ENCODE data around the gene VPS9D1. TPM values are rescaled to one million over a fixed set of nuclear protein-coding genes. Genes with fewer than 3 reads are reported as not detected.

VPS9D1 gene
- total and polyA plus RNA-seq, 2 experiments from 2014 or later, result 4.8 to 19.5 TPM

DNA sequence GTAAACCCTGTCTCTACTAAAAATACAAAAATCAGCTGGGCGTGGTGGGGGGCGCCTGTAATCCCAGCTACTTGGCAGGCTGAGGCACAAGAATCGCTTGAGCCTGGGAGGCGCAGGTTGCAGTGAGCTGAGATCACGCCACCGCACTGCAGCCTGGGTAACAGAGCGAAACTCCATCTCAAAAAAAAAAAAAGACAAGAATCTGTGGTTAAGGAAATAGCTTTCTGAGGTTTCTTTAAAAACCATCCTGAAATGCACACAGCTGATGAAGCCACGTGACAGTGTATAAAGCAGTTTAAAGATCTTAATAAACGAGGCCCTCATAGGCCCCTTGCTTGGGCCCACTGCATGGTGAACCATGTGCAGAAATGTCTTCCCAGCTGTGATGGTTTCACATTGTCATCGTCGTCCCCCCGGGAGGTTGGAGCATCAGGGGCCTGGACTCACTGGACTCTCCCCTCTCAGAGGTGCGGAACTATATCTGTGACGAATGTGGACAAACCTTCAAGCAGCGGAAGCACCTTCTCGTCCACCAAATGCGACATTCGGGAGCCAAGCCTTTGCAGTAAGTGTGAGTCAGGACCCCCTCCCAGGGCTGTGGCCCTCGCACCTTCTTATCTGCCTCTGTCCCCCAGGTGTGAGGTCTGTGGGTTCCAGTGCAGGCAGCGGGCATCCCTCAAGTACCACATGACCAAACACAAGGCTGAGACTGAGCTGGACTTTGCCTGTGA lies 16.8 kb upstream of the VPS9D1 start:
- Histone ChIP-seq H3K36me3 (ENCODE audit: low read depth) (peaks cover 42% of the 10 kb centered on the region; the same call in 1 of the 2 replicates), H3K4me1 (ENCODE audit: insufficient read depth) (no peaks in the 10 kb centered on the region), H3F3A (ENCODE audit: insufficient read depth) (peaks cover 5% of the 10 kb centered on the region; the same call in 1 of the 2 replicates), H2AFZ (no peak overlapping the region), H3K79me2 (ENCODE audit: insufficient read depth) (no peaks in the 10 kb centered on the region; the same call in 1 of the 2 replicates), H3K4me3 (no peak overlapping the region), H3K9me2 (ENCODE audit: insufficient read depth) (no peaks in the 10 kb centered on the region), H3K9me3 (ENCODE audit: low read depth) (no peaks in the 10 kb centered on the region), H3K27me3 (replicated peaks; ENCODE audit: insufficient read depth) (no peaks in the 10 kb centered on the region), H3K27ac (no peak overlapping the region), H4K20me1 (ENCODE audit: insufficient read depth) (no peaks in the 10 kb centered on the region), H3K4me2 (ENCODE audit: unreplicated experiment) (no peak overlapping the region), H3K9ac (no peak overlapping the region)
- WGBS, 2 experiments (ENCODE audit: low coverage in 1 of 2, low lambda C conversion rate in 2 of 2, missing lambda C conversion rate in 2 of 2), result 91 to 95% methylated on average over 20 of the region's 20 CpGs
- no peak for DNase-seq
- in situ Hi-C loops (cut with MboI), result no loop called here
- TF ChIP-seq EZH2 (IDR thresholded peaks at IDR 0.05; ENCODE audit: insufficient read depth, poor library complexity, severe bottlenecking) (no peak), EZH2phosphoT487 (IDR thresholded peaks at IDR 0.05; ENCODE audit: insufficient read depth, low read depth) (no peak)

DNA sequence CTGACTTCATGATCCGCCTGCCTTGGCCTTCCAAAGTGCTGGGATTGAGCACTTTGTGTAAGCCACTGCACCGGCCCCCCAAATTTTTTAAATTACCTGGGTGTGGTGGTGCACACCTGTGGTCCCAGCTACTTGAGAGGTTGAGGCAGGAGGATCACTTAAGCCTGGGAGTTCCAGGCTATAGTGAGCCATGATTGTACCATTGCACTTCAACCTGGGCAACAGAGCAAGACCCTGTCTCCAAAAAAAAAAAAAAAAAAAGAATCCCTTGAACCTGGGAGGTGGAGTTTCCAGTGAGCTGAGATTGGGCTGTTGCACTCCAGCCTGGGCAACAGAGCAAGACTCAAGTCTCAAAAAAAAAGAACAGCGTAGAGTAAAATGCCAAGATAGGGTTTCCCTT lies 15.9 kb upstream of the VPS9D1 start:
- H3K4me3 ChIP-seq, result no peak overlapping the region
- H3K79me2 ChIP-seq (ENCODE audit: insufficient read depth), result no peaks in the 10 kb centered on the region; the same call in 1 of the 2 replicates
- H3K27ac ChIP-seq, result no peak overlapping the region
- no peak overlapping the region for H3K9ac ChIP-seq
- WGBS, 2 experiments (ENCODE audit: low coverage in 1 of 2, low lambda C conversion rate in 2 of 2, missing lambda C conversion rate in 2 of 2), result 84 to 90% methylated on average over 3 of the region's 3 CpGs
- H3K9me2 ChIP-seq (ENCODE audit: insufficient read depth), result no peaks in the 10 kb centered on the region
- H3K4me1 ChIP-seq (ENCODE audit: insufficient read depth), result no peaks in the 10 kb centered on the region
- in situ Hi-C loops (cut with MboI), result no loop called here
- no peak overlapping the region for H3K4me2 ChIP-seq (ENCODE audit: unreplicated experiment)
- H3F3A ChIP-seq (ENCODE audit: insufficient read depth), result peaks cover 5% of the 10 kb centered on the region; the same call in 1 of the 2 replicates
- H3K36me3 ChIP-seq (ENCODE audit: low read depth), result peaks cover 42% of the 10 kb centered on the region; the same call in 1 of the 2 replicates
- no peaks in the 10 kb centered on the region for H3K9me3 ChIP-seq (ENCODE audit: low read depth)
- H3K27me3 ChIP-seq (replicated peaks; ENCODE audit: insufficient read depth), result no peaks in the 10 kb centered on the region
- no peak for DNase-seq
- no peak overlapping the region for H2AFZ ChIP-seq
- TF ChIP-seq EZH2phosphoT487 (IDR thresholded peaks at IDR 0.05; ENCODE audit: insufficient read depth, low read depth) (no peak), EZH2 (IDR thresholded peaks at IDR 0.05; ENCODE audit: insufficient read depth, poor library complexity, severe bottlenecking) (no peak)
- H4K20me1 ChIP-seq (ENCODE audit: insufficient read depth), result no peaks in the 10 kb centered on the region

DNA sequence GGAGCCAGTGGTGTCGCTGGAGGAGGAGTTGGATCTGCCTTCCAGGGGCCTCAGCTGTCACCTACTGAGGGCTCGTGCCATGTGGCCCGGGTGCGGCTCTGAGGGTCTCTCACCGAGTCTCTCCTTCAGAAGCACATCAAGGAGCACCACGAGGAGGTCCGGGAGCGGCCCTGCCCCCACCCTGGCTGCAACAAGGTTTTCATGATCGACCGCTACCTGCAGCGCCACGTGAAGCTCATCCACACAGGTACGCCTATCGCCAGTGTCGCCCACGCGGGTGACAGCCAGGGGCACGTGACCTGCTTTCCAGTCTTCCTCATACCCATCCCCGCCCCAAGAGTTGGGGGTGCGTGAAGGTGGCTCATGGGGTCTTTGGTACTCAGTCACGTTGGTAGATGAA lies 13.1 kb upstream of the VPS9D1 start:
- WGBS, 2 experiments (ENCODE audit: low coverage in 1 of 2, low lambda C conversion rate in 2 of 2, missing lambda C conversion rate in 2 of 2), result 87 to 90% methylated on average over 14 to 21 of the region's 21 CpGs
- H3K9me2 ChIP-seq (ENCODE audit: insufficient read depth), result no peaks in the 10 kb centered on the region
- H3K36me3 ChIP-seq (ENCODE audit: low read depth), result peaks cover 41% of the 10 kb centered on the region; the same call in 1 of the 2 replicates
- no peak overlapping the region for H3K4me3 ChIP-seq
- H3K79me2 ChIP-seq (ENCODE audit: insufficient read depth), result no peaks in the 10 kb centered on the region; the same call in 1 of the 2 replicates
- H3K27ac ChIP-seq, result no peak overlapping the region
- no peaks in the 10 kb centered on the region for H4K20me1 ChIP-seq (ENCODE audit: insufficient read depth)
- in situ Hi-C loops (cut with MboI), result no loop called here
- no peaks in the 10 kb centered on the region for H3K4me1 ChIP-seq (ENCODE audit: insufficient read depth)
- no peaks in the 10 kb centered on the region for H3K27me3 ChIP-seq (replicated peaks; ENCODE audit: insufficient read depth)
- TF ChIP-seq EZH2phosphoT487 (IDR thresholded peaks at IDR 0.05; ENCODE audit: insufficient read depth, low read depth), result no peak
- TF ChIP-seq EZH2 (IDR thresholded peaks at IDR 0.05; ENCODE audit: insufficient read depth, poor library complexity, severe bottlenecking), result no peak
- no peak overlapping the region for H2AFZ ChIP-seq
- no peak overlapping the region for H3K9ac ChIP-seq
- H3K9me3 ChIP-seq (ENCODE audit: low read depth), result no peaks in the 10 kb centered on the region
- no peak overlapping the region for H3K4me2 ChIP-seq (ENCODE audit: unreplicated experiment)
- H3F3A ChIP-seq (ENCODE audit: insufficient read depth), result no peaks in the 10 kb centered on the region; the same call in 1 of the 2 replicates
- no peak for DNase-seq

DNA sequence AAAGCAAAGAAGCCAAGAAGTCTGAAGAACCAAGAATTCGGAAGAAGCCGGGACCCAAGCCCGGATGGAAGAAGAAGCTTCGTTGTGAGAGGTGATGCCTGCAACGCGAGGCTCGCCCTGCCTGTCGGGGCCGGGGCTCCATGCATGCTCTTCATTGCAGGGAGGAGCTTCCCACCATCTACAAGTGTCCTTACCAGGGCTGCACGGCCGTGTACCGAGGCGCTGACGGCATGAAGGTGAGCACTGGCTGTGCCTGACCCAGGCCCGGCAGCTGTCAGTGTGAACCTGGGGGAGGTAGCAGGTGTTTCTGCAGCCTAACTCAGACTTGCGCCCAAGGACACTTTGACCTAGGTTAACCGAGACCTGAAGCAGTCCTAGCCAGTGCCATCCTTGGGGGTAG lies 12.6 kb upstream of the VPS9D1 start:
- DNase-seq, result no peak
- H3K9me2 ChIP-seq (ENCODE audit: insufficient read depth), result no peaks in the 10 kb centered on the region
- H3K79me2 ChIP-seq (ENCODE audit: insufficient read depth), result no peaks in the 10 kb centered on the region; the same call in 1 of the 2 replicates
- no peaks in the 10 kb centered on the region for H3K27me3 ChIP-seq (replicated peaks; ENCODE audit: insufficient read depth)
- H4K20me1 ChIP-seq (ENCODE audit: insufficient read depth), result no peaks in the 10 kb centered on the region
- H3K4me1 ChIP-seq (ENCODE audit: insufficient read depth), result no peaks in the 10 kb centered on the region
- no peak overlapping the region for H3K9ac ChIP-seq
- H3K4me2 ChIP-seq (ENCODE audit: unreplicated experiment), result no peak overlapping the region
- no peak overlapping the region for H3K4me3 ChIP-seq
- H3K36me3 ChIP-seq (ENCODE audit: low read depth), result peaks cover 36% of the 10 kb centered on the region; the same call in 1 of the 2 replicates
- TF ChIP-seq EZH2 (IDR thresholded peaks at IDR 0.05; ENCODE audit: insufficient read depth, poor library complexity, severe bottlenecking), result no peak
- TF ChIP-seq EZH2phosphoT487 (IDR thresholded peaks at IDR 0.05; ENCODE audit: insufficient read depth, low read depth), result no peak
- H3F3A ChIP-seq (ENCODE audit: insufficient read depth), result no peaks in the 10 kb centered on the region; the same call in 1 of the 2 replicates
- H3K27ac ChIP-seq, result no peak overlapping the region
- no peaks in the 10 kb centered on the region for H3K9me3 ChIP-seq (ENCODE audit: low read depth)
- no peak overlapping the region for H2AFZ ChIP-seq
- 91 to 94% methylated on average over 16 to 17 of the region's 17 CpGs for WGBS, 2 experiments (ENCODE audit: low coverage in 1 of 2, low lambda C conversion rate in 2 of 2, missing lambda C conversion rate in 2 of 2)
- in situ Hi-C loops (cut with MboI), result no loop called here
